Right lobe of liver (tissue), 4 donors: ENCODE data around the gene BDP1.
"Not testable (repeated sequence)": the region's sequence is repeated elsewhere in the genome, so short reads cannot be mapped to it uniquely, and the experiment has no call there.

Experiments
- POLR2A ChIP-seq: fragments of 450-650 bp; IDR thresholded peaks from one replicate; pipeline ENCODE4 v1.6.1; 2017; ENCODE audit warnings: antibody characterized with exemption, mild to moderate bottlenecking
- TF ChIP-seq, protein P1 (sequence below), 4 donors: fragments of 200-600 bp in 3 of 4; fragments of 450-650 bp in 1 of 4; IDR thresholded peaks; one replicate each; pipeline versions ENCODE4 v1.5.1 to v1.8.0; 2016 to 2022; ENCODE audit warnings: antibody characterized with exemption in 4 of 4, mild to moderate bottlenecking in 2 of 4
- donor health status: DM: no; HTN: no; CAD: no.
- donor health status: DM: no; HTN: no; CAD: no.
- donor health status: DM: no; HTN: yes; CAD: no.

- TF ChIP-seq, protein P1, sequence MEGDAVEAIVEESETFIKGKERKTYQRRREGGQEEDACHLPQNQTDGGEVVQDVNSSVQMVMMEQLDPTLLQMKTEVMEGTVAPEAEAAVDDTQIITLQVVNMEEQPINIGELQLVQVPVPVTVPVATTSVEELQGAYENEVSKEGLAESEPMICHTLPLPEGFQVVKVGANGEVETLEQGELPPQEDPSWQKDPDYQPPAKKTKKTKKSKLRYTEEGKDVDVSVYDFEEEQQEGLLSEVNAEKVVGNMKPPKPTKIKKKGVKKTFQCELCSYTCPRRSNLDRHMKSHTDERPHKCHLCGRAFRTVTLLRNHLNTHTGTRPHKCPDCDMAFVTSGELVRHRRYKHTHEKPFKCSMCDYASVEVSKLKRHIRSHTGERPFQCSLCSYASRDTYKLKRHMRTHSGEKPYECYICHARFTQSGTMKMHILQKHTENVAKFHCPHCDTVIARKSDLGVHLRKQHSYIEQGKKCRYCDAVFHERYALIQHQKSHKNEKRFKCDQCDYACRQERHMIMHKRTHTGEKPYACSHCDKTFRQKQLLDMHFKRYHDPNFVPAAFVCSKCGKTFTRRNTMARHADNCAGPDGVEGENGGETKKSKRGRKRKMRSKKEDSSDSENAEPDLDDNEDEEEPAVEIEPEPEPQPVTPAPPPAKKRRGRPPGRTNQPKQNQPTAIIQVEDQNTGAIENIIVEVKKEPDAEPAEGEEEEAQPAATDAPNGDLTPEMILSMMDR (IDR thresholded peaks at IDR 0.05), result not testable (repeated sequence)
- TF ChIP-seq POLR2A, result not testable (repeated sequence)
These were observed 38.8 kb downstream of the BDP1 start for GRCh38 chr5:71494202-71494601.
